Upper lobe of left lung (tissue), 6 donors: ENCODE results near the gene CALN1. TPM values are rescaled to one million over a fixed set of nuclear protein-coding genes. Genes with fewer than 3 reads are reported as not detected.

ENCODE experiments used
- ATAC-seq, 2 donors: fragments of 200-7000 bp; cut with Tn5 transposase; one replicate each; pipeline ENCODE4 v1.9.1; 2022; ENCODE audit warnings: mild to moderate bottlenecking in 2 of 2, moderate library complexity in 2 of 2; ENCODE audit not compliant: low FRiP score in 2 of 2
- DNase-seq, 2 donors: peaks; one replicate each; pipeline ENCODE4 v3.0.0-alpha.2; 2019 to 2020
- H3K27ac ChIP-seq, 4 donors: fragments of 200-600 bp; sonication (generic); one replicate each; pipeline ENCODE4 v1.5.1; 2016 to 2019
- H3K27me3 ChIP-seq, 4 donors: fragments of 200-600 bp; sonication (generic); one replicate each; pipeline ENCODE4 v1.5.1; 2017 to 2019
- H3K36me3 ChIP-seq, 4 donors: fragments of 200-600 bp; sonication (generic); one replicate each; pipeline ENCODE4 v1.5.1; 2016 to 2019
- H3K4me1 ChIP-seq, 4 donors: fragments of 200-600 bp; sonication (generic); one replicate each; pipeline ENCODE4 v1.5.1; 2018 to 2019
- H3K4me3 ChIP-seq, 4 donors: fragments of 200-600 bp; sonication (generic); one replicate each; pipeline ENCODE4 v1.5.1; 2017 to 2019; ENCODE audit warnings: mild to moderate bottlenecking in 2 of 4, moderate library complexity in 1 of 4
- H3K9me3 ChIP-seq, 4 donors: fragments of 200-600 bp; sonication (generic); one replicate each; pipeline ENCODE4 v1.5.1; 2018 to 2019
- CTCF ChIP-seq, 6 experiments: fragments of 450-650 bp in 4 of 6; fragments of 200-600 bp in 2 of 6; sonication (generic) in 2 of 6; IDR thresholded peaks; one replicate each; pipeline ENCODE4 v1.5.1; 2016 to 2019; ENCODE audit warnings: antibody characterized with exemption in 6 of 6
- EP300 ChIP-seq, 4 donors: sonication (generic); formaldehyde crosslinking; IDR thresholded peaks; one replicate each; pipeline ENCODE4 v1.5.1; 2017; ENCODE audit warnings: antibody characterized with exemption in 4 of 4, control low read depth in 2 of 4
- POLR2A ChIP-seq, 4 donors: fragments of 450-650 bp; IDR thresholded peaks; one replicate each; pipeline ENCODE4 v1.5.1; 2016 to 2017; ENCODE audit warnings: antibody characterized with exemption in 4 of 4, mild to moderate bottlenecking in 2 of 4
- POLR2AphosphoS5 ChIP-seq, 2 donors: sonication (generic); formaldehyde crosslinking; IDR thresholded peaks; one replicate each; pipeline ENCODE4 v1.5.1; 2017; ENCODE audit warnings: antibody characterized with exemption in 2 of 2
- WGBS, 2 donors: methylation state at CpG; one replicate each; pipeline ENCODE4 v1.1.5; 2017 to 2018; 5-methylcytosine and 5-hydroxymethylcytosine counted together
- total RNA-seq, 6 donors: library from RNA; depleted of rRNA in 4 of 6; stranded (reverse); fragments of >200 nt in 4 of 6; gene quantifications; one replicate each; pipeline versions ENCODE4 v1.1.0 to v1.2.1, GENCODE V29; 2016 to 2021
- donor health status: DM: no; HTN: no; CAD: no; lungs with moderate emphysema.
- donor health status: DM: no; HTN: yes; CAD: no; lungs with severe emphysema.

The CALN1 gene
- total RNA-seq, 6 donors from 2014 or later = 0.24 to 0.46 TPM; not detected in 4

GRCh38 chr7:71753956-71754664 lies 658.0 kb downstream of the CALN1 start:
- WGBS, 2 donors = 38 to 44% methylated on average over 9 of the region's 9 CpGs

GRCh38 chr7:71753236-71753635 lies 658.9 kb downstream of the CALN1 start:
- ATAC-seq (no peak), DNase-seq (no peak)
- H3K36me3 ChIP-seq = no peaks in the 10 kb centered on the region
- H3K27ac ChIP-seq = no peak overlapping the region
- H3K4me3 ChIP-seq = no peak overlapping the region
- 89 to 91% methylated on average over 2 of the region's 2 CpGs for WGBS, 2 donors
- H3K27me3 ChIP-seq = peaks cover 0 to 7% (median 0%) of the 10 kb centered on the region in 4 donors
- H3K9me3 ChIP-seq = peaks cover 0 to 5% (median 0%) of the 10 kb centered on the region in 4 donors
- peaks cover 0 to 6% (median 4%) of the 10 kb centered on the region in 4 donors for H3K4me1 ChIP-seq
- TF ChIP-seq POLR2A (IDR thresholded peaks at IDR 0.05) (no peak), POLR2AphosphoS5 (IDR thresholded peaks at IDR 0.05) (no peak), CTCF (IDR thresholded peaks at IDR 0.05) (no peak), EP300 (IDR thresholded peaks at IDR 0.05) (no peak)

More at GRCh38 chr7:71753956-71754664, 658.0 kb downstream of the CALN1 start:
- peaks cover 0 to 7% (median 0%) of the 10 kb centered on the region in 4 donors for H3K27me3 ChIP-seq
- no peak overlapping the region for H3K4me3 ChIP-seq
- H3K27ac ChIP-seq = no peak overlapping the region
- H3K36me3 ChIP-seq = no peaks in the 10 kb centered on the region
- no peak for ATAC-seq
- H3K4me1 ChIP-seq = peaks cover 0 to 6% (median 4%) of the 10 kb centered on the region in 4 donors
- peaks cover 0 to 5% (median 0%) of the 10 kb centered on the region in 4 donors for H3K9me3 ChIP-seq
- TF ChIP-seq POLR2A (IDR thresholded peaks at IDR 0.05) (no peak), POLR2AphosphoS5 (IDR thresholded peaks at IDR 0.05) (no peak), EP300 (IDR thresholded peaks at IDR 0.05) (no peak), CTCF (IDR thresholded peaks at IDR 0.05) (no peak)
- no peak for DNase-seq

GRCh38 chr7:71752171-71752935 lies 659.8 kb downstream of the CALN1 start:
- peak; percentile 37 to 91 for DNase-seq
- 16 to 36% methylated on average over 12 to 34 of the region's 43 CpGs for WGBS, 2 donors

GRCh38 chr7:71750290-71750689 lies 661.8 kb downstream of the CALN1 start:
- Histone ChIP-seq H3K9me3 (peaks cover 0 to 2% (median 0%) of the 10 kb centered on the region in 4 donors), H3K36me3 (no peaks in the 10 kb centered on the region), H3K4me3 (no peak overlapping the region), H3K4me1 (peaks cover 0 to 6% (median 4%) of the 10 kb centered on the region in 4 donors), H3K27me3 (peaks cover 0 to 7% (median 0%) of the 10 kb centered on the region in 4 donors), H3K27ac (no peak overlapping the region)
- 93 to 95% methylated on average over 6 of the region's 6 CpGs for WGBS, 2 donors
- TF ChIP-seq POLR2A (IDR thresholded peaks at IDR 0.05) (no peak), CTCF (IDR thresholded peaks at IDR 0.05) (no peak), POLR2AphosphoS5 (IDR thresholded peaks at IDR 0.05) (no peak)
- ATAC-seq (no peak), DNase-seq (no peak)

More at GRCh38 chr7:71752171-71752935, 659.8 kb downstream of the CALN1 start:
- Histone ChIP-seq H3K4me1 (peaks cover 0 to 6% (median 4%) of the 10 kb centered on the region in 4 donors), H3K4me3 (no peak overlapping the region), H3K27me3 (peaks cover 0 to 7% (median 0%) of the 10 kb centered on the region in 4 donors), H3K27ac (no peak overlapping the region), H3K9me3 (peaks cover 0 to 5% (median 0%) of the 10 kb centered on the region in 4 donors), H3K36me3 (no peaks in the 10 kb centered on the region)
- TF ChIP-seq CTCF (IDR thresholded peaks at IDR 0.05) (peak in 5 of 6 experiments; percentile 12 to 73 (median 56)), POLR2A (IDR thresholded peaks at IDR 0.05) (no peak)
- peak; percentile 68 to 81 for ATAC-seq
